Measurements from ENCODE around the gene LRP3.

The LRP3 gene

GRCh38 chr19:33191501-33191900, 2.6 kb upstream of the LRP3 start:
- in situ Hi-C loops (cut with HindIII; ENCODE audit: low sequenced_read_pairs): no loop called here
- DNase-seq (ENCODE audit: low read depth): no peak
- H3K4me3 ChIP-seq (ENCODE audit: low read depth, low read length): no peak overlapping the region
- no peak for TF ChIP-seq CTCF (IDR thresholded peaks at IDR 0.05; ENCODE audit: low read depth, low read length, missing control alignments)

DNA sequence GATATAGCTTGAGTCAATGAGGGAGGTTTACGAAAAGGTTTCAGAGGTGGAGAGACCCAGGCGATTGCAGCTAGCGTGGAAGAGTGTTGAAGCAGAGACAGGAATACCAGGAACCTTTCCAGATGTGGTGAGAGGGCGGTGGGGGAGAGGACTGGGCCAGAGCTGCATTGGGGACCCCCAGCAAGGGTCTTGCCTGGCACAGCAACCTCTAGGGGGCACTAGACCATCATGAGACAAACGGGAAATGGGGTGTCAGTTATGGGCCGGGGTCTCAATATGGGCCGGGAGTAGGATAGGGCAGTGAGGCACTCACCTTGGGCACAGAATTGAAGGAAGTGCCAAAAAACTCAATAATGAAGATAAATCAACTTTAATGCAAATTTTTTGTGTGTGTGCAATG, 2.1 kb upstream of the LRP3 start:
- TF ChIP-seq CTCF (IDR thresholded peaks at IDR 0.05; ENCODE audit: low read depth, low read length, missing control alignments): peak; percentile 28
- no peak overlapping the region for H3K4me3 ChIP-seq (ENCODE audit: low read depth, low read length)
- no peak for DNase-seq (ENCODE audit: low read depth)
- in situ Hi-C loops (cut with HindIII; ENCODE audit: low sequenced_read_pairs): no loop called here

DNA sequence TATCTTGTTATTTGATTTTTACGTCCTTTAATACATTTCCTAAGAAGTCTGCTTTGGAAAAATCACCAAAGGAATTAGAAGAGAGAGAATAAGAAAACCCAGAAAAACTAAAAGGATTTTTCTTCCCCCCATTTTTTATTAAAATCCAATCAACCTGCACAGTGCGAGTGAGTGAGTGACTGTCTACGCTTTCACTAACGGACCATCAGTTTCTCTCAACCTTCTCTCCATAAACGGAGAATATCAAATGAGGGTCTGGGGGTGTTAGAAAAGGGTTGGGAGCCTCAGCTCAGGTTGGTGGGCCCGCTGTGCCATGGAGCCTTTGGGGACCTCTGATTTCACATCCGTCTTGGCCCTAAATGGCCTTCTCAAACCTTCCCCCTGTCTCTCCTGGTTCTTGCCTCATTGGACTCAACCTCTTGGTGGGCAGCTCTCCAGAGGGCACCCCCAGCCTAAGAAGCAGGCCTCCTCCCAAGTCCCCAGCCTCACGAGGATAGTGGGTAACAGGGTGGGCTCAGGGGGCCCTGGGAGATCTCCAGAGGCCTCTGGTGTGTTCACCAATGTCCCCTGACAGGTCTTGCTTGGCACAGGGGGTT, 763 bp upstream of the LRP3 start:
- TF ChIP-seq CTCF (IDR thresholded peaks at IDR 0.05; ENCODE audit: low read depth, low read length, missing control alignments): no peak
- H3K4me3 ChIP-seq (ENCODE audit: low read depth, low read length): no peak overlapping the region
- in situ Hi-C loops (cut with HindIII; ENCODE audit: low sequenced_read_pairs): no loop called here
- no peak for DNase-seq (ENCODE audit: low read depth)

- peak overlapping the region; percentile 57 for H3K4me3 ChIP-seq (ENCODE audit: low read depth, low read length)
- DNase-seq (ENCODE audit: low read depth): no peak
- TF ChIP-seq CTCF (IDR thresholded peaks at IDR 0.05; ENCODE audit: low read depth, low read length, missing control alignments): no peak
- in situ Hi-C loops (cut with HindIII; ENCODE audit: low sequenced_read_pairs): no loop called here
Measured at GRCh38 chr19:33194532-33194885, 379 bp downstream of the LRP3 start.

DNA sequence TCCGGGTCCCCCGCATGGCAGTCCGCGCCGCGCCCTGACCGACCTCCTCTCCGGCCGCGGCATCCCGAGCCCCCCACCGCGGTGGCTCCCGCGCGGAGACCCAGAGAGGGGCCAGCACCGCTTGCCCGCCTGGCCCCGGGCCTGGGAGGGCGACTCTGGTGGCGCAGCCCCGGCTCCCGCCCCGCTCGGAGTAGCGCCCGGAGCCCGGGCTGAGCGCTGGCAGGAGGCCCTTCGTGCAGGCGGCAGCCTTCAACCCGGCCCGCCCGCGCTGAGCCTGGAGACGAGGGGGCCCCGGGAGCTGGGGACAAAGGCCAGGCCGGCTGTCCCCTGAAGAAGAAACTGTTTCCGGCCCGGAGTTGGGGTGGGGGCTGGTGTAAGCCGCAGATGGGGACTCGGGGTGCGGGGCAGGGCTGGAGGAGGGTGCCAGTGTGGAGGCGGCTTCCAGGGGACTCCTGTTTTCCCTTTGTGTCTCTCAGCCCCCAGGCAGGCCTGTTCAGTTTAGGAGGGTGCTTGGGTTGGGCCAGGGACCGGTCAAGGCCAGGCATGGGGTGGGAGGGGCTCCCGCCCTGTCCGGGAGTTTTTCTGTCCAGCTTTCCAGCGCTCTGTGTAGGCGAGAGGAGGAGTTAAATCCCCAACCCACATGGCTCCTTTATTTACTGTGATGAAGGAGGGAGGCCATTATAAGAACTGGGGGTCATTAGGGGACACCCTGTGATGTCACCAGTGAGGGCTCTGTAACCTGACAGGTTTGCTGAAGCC, 935 bp downstream of the LRP3 start:
- H3K4me3 ChIP-seq (ENCODE audit: low read depth, low read length): peak overlapping the region; percentile 57
- in situ Hi-C loops (cut with HindIII; ENCODE audit: low sequenced_read_pairs): no loop called here
- TF ChIP-seq CTCF (IDR thresholded peaks at IDR 0.05; ENCODE audit: low read depth, low read length, missing control alignments): no peak
- DNase-seq (ENCODE audit: low read depth): no peak

- DNase-seq (ENCODE audit: low read depth): no peak
- in situ Hi-C loops (cut with HindIII; ENCODE audit: low sequenced_read_pairs): no loop called here
- peak overlapping the region; percentile 57 for H3K4me3 ChIP-seq (ENCODE audit: low read depth, low read length)
- TF ChIP-seq CTCF (IDR thresholded peaks at IDR 0.05; ENCODE audit: low read depth, low read length, missing control alignments): no peak
Measured at GRCh38 chr19:33195645-33196347, 1.7 kb downstream of the LRP3 start.

Data from astrocyte of the cerebellum (primary cell).